Urothelium cell line (cell line): Measurements from ENCODE around the gene RBM4B.
"Not testable (repeated sequence)": the region's sequence is repeated elsewhere in the genome, so short reads cannot be mapped to it uniquely, and the experiment has no call there.

Experiments used
- DNase-seq: peaks from one replicate; pipeline ENCODE4 v3.0.0; 2011; ENCODE audit warnings: low spot score, mixed read lengths
- FAIRE-seq: peaks from 2 replicates; lab custom pipeline; 2011; peaks lifted over from hg19 to GRCh38; lab: Jason Lieb, UNC

Gene RBM4B, protein sequence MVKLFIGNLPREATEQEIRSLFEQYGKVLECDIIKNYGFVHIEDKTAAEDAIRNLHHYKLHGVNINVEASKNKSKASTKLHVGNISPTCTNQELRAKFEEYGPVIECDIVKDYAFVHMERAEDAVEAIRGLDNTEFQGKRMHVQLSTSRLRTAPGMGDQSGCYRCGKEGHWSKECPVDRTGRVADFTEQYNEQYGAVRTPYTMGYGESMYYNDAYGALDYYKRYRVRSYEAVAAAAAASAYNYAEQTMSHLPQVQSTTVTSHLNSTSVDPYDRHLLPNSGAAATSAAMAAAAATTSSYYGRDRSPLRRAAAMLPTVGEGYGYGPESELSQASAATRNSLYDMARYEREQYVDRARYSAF

DNA sequence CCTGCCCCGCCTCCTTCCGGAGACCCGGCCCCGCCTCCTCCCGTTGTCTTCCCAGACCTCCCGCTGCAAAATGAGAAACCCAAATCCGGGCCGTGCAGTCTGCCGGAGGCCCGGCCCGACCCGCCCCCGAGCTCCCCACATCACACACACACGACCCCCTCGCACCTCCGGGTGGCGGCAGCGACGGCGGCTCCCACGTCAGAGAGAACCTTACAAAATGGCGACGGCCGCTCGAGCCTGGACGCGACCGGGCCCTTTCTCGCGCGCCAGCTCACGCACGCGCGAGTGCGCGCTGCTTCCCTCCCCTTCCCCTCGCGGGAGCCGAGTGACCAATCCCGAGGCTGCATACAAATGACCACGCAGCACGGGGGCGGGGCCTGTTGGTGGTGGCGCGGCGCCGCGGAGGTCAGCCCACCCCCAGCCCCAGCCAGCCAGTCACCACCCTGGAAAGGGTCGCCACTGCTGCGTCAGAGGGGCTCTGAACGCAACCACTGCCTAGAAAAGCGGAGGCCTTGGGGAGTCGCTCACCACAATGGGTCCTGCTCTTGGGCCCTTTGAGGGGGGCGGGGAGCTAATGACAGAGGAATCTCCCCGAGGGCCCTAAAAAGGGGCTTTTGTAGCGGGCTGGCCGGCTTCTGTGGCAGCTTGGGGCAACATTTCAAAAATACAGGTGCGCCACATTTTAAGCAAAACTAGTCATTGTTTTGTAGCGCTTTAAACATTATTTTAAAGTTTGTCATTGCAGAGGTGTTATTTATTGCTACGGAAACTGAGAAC, at the start of gene RBM4B:
Gene RBM4B (minus strand): TSS at position 289 of the 777 bp plus-strand sequence. CDS start 808 bp downstream, outside the sequence.
- FAIRE-seq (no peak), DNase-seq (peak; percentile 97)

- DNase-seq (no peak), FAIRE-seq (no peak)
Observed at GRCh38 chr11:66725647-66726046, 48.0 kb upstream of the RBM4B start.

DNA sequence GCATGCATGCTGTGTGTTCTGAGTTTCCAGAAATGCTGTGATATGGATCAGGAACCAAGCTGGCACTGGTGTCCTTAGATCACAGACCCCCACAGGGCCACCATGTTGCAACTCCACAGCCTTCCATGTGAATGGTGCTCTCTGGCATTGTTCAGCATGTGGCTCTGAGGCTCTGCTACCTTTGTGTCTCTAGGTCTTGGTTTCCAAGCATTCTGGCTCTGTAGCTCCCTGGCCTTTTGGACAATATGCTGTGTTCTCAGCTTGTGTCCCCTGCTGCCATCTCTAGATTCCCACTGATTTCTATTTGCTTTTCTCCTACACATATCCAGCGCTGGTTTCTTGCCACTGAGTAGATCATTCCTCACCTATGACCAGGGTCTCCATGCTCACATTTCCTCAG, 47.4 kb upstream of the RBM4B start:
- FAIRE-seq = no peak
- no peak for DNase-seq

DNA sequence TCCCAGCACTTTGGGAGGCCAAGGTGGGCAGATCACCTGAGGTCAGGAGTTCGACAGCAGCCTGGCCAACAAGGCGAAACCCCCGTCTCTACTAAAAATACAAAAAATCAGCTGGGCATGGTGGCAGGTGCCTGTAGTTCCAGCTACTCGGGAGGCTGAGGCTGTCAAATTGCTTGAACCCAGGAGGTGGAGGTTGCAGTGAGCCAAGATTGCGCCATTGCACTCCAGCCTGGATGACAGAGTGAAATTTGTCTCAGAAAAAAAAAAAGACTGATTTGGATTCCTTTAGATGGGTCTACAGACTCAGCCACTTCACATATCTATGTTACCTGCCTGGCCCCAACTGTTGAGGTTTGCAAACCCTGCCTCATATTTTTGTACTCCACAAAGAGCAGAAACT, 46.5 kb upstream of the RBM4B start:
- not testable (repeated sequence) for DNase-seq, FAIRE-seq

- FAIRE-seq (no peak), DNase-seq (no peak)
Observed at GRCh38 chr11:66723693-66724092, 46.0 kb upstream of the RBM4B start.

GRCh38 chr11:66722745-66723651, 45.3 kb upstream of the RBM4B start:
- FAIRE-seq = no peak

DNA sequence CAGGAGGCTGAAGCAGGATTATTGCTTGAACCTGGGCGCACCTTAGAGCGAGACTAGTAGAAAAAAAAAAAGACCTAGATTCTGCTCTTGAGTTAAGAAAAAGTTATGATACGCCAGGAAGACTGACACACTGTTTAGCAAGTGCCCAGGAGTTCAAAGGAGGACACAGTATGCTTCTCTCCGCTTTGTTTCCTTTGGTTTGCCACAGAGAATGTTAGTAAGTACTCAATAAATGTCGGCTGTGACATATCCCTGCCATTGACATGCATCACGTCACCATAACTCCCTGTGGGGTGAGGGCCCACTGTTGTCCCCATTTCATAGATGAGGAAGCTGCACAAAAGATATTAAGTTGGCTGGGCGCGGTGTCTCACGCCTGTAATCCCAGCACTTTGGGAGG, 44.3 kb upstream of the RBM4B start:
- FAIRE-seq (no peak), DNase-seq (no peak)

More at GRCh38 chr11:66722745-66723651, 45.3 kb upstream of the RBM4B start:
- no peak for DNase-seq

GRCh38 chr11:66720899-66721470, 43.3 kb upstream of the RBM4B start:
- FAIRE-seq (no peak), DNase-seq (no peak)

- DNase-seq = peak; percentile 99
- FAIRE-seq = peak; percentile 97
Observed at GRCh38 chr11:66720223-66720898, 42.7 kb upstream of the RBM4B start.

GRCh38 chr11:66719111-66719872, 41.6 kb upstream of the RBM4B start:
- FAIRE-seq (peak; percentile 67), DNase-seq (no peak)

DNA sequence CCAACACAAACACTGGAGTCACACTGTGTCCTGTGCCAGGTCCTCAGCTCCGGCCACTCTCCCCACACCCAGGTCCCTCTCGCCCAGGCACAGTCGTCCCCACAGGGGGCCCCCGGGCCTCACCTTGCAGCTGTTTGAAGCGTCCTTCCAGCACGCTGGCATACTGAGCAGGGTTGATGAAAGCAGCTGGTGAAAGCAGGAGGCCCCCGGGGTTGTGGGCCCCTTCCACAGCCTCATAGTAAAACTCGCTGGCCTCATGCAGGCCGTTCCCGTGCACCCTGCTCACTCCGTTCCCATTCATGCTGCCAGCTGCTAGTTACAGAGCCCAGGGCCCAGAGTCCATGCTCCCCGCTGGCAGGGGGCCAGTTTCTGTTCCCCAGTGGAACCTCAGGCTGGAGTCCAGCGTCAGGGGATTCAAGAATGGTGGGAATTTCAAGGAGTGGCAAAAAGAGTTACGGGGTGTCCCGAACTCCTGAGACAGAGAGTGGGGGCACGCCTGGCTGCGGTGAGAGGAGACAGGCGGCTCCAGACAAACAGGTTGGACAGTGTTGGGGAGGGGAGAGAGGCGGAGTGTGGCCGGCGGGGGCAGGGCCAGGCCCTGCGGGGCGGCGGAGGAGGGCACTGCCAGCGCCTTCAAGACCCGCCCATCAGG, 40.8 kb upstream of the RBM4B start:
- FAIRE-seq = no peak
- no peak for DNase-seq

GRCh38 chr11:66717925-66718319, 40.2 kb upstream of the RBM4B start:
- FAIRE-seq (no peak), DNase-seq (no peak)

DNA sequence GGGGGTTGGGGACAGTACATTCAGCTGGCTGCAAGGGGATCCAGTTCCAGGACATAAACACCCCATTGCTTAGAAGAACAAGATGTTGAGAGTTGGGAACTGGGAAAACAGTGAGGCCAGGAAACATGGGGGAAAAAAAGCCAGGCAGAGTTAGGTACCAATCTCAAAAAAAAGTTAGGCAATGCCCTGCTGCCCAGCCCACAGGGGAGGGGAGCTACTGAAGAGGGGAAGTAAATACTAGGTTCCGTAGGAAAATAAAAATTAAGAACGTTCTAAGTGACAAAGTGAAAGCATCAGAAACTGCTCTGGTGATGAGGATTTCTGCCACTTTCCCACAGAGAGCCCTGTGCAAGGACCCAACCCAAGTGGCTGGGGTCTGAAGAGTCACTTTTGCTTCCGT, 39.3 kb upstream of the RBM4B start:
- FAIRE-seq = no peak
- no peak for DNase-seq

DNA sequence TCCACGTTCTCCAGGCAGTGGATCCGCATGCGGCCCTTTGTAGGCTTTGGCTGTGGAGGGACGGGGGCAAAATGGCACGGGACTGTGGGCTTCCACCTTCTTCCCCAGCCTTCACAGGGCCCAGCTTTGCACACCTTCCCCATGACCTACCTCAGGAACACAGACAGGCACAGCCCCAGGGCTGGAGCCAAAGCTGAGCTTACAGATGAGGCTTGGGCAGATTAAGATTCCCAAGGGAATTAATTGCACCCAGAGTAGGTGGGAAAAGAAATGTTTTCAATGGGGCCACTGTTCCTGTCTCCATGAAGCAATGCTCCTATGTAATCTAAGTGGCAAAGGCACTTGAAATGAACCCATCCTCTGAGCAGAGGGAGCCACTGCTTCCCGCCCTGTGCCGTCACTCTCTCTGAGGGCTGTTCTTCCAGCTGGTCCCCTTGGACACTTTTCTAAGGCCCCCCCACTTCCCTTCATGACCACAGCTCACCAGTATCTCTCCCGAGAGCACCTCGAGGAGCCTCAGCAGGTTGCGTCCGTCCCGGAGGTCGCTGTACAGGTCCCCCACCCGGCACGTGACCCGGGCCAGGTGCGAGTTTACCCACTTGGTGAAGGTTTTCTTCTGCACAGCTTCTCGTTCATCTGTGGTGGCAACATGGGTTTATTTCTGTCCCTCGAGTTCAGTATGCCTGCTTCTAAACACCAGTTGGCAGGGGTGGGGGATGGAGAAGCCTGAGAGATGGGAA, 37.8 kb upstream of the RBM4B start:
- no peak for FAIRE-seq
- no peak for DNase-seq

GRCh38 chr11:66713746-66714480, 36.2 kb upstream of the RBM4B start:
- DNase-seq = no peak
- peak; percentile 27 for FAIRE-seq

DNA sequence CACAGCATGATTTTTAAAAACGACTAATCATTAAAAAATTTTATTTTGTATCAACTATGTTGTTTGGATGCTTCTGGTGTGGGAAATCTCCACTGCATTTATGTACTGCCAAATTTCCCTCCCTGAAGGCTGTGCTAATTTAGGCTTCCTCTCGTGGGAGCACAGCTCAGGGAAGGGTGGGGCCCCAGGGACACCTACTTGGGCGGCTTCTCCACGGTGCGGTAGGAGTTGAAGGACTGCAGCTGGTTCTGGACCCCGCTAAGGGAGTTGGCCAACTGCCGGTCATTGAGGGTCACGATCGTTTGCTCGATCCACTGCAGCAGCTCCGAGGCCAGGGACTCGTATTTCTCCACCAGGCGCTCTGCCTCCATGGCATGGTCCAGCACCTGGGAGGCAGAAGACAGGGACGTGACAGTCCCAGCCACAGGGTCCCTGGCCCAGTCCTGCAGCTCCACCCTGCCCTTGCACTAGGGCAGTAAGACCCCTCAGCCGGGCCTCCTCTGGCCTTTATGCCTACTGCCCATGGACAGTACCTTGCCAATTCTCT, 32.8 kb upstream of the RBM4B start:
- DNase-seq (no peak), FAIRE-seq (no peak)

GRCh38 chr11:66708701-66709100, 31.0 kb upstream of the RBM4B start:
- FAIRE-seq = no peak

More at GRCh38 chr11:66708701-66709100, 31.0 kb upstream of the RBM4B start:
- DNase-seq = no peak
